IMR-90 (cell line): ENCODE measurements around the gene PLA2G12B. TPM values are rescaled to one million over a fixed set of nuclear protein-coding genes. Genes with fewer than 3 reads are reported as not detected.

ENCODE experiments used
- ATAC-seq: fragments of 200-7000 bp; cut with Tn5 transposase; 2 replicates; pipeline ENCODE4 v1.9.1; 2020; ENCODE audit warnings: low read depth, mild to moderate bottlenecking, moderate library complexity
- BruUV-seq: library from RNA; stranded (reverse); fragments of 400-500 nt; replicated peaks from 2 replicates; lab custom pipeline; 2021; lab: Mats Ljungman, UMichigan
- CTCF ChIA-PET: fragments of 300-600 bp; formaldehyde crosslinking; extraction: SDS; loops from one replicate; lab custom pipeline; 2021; ENCODE audit warnings: antibody characterized with exemption; lab: Yijun Ruan, JAX
- POLR2A ChIA-PET: fragments of 300-600 bp; sonication (Branson Sonifier 250); formaldehyde crosslinking; loops from one replicate; lab custom pipeline; 2022; ENCODE audit warnings: antibody characterized with exemption; ENCODE audit not compliant: unreplicated experiment; lab: Charles Lee
- DNase-seq: peaks from one replicate; pipeline ENCODE4 v3.0.0; 2013
- H2AFZ ChIP-seq: replicated peaks from 2 replicates; pipeline ENCODE3; 2013; ENCODE audit warnings: low read length, mild to moderate bottlenecking; ENCODE audit not compliant: poor library complexity
- H2AK5ac ChIP-seq: 2 replicates; pipeline ENCODE4 v1.6.1; 2013; ENCODE audit warnings: low read depth, low read length, inconsistent platforms
- H2AK9ac ChIP-seq: replicated peaks from 2 replicates; pipeline ENCODE3; 2013; ENCODE audit warnings: mild to moderate bottlenecking, low read depth, low read length, moderate library complexity; ENCODE audit not compliant: poor library complexity
- H2BK120ac ChIP-seq: 2 replicates; pipeline ENCODE4 v1.6.1; 2013; ENCODE audit warnings: low read depth, low read length, inconsistent platforms
- H2BK15ac ChIP-seq: 3 replicates; pipeline ENCODE4 v1.6.1; 2013; ENCODE audit warnings: low read depth, low read length, inconsistent platforms
- H2BK20ac ChIP-seq: 2 replicates; pipeline ENCODE4 v1.6.1; 2013; ENCODE audit warnings: low read depth, mild to moderate bottlenecking, inconsistent platforms, low read length, moderate library complexity
- H2BK5ac ChIP-seq: 2 replicates; pipeline ENCODE4 v1.6.1; 2013; ENCODE audit warnings: mild to moderate bottlenecking, low read depth, low read length, inconsistent platforms; ENCODE audit not compliant: poor library complexity, severe bottlenecking
- H3K14ac ChIP-seq: replicated peaks from 2 replicates; pipeline ENCODE4 v1.6.1; 2013; ENCODE audit warnings: low read depth, low read length, inconsistent platforms
- H3K18ac ChIP-seq: 2 replicates; pipeline ENCODE4 v1.6.1; 2013; ENCODE audit warnings: low read depth, low read length, control low read depth
- H3K23ac ChIP-seq: 2 replicates; pipeline ENCODE4 v1.6.1; 2013; ENCODE audit warnings: low read depth, low read length, inconsistent platforms
- H3K27ac ChIP-seq: 2 replicates; pipeline ENCODE4 v1.5.1; 2013; ENCODE audit warnings: mild to moderate bottlenecking, control low read depth, low read length; ENCODE audit not compliant: insufficient read depth
- H3K27me3 ChIP-seq: 2 replicates; pipeline ENCODE4 v1.6.1; 2013; ENCODE audit warnings: low read length; ENCODE audit not compliant: control insufficient read depth, insufficient read depth
- H3K36me3 ChIP-seq: 2 replicates; pipeline ENCODE4 v1.6.1; 2013; ENCODE audit warnings: low read length, mixed read lengths; ENCODE audit not compliant: control insufficient read depth, insufficient read depth
- H3K4ac ChIP-seq: 2 replicates; pipeline ENCODE4 v1.6.1; 2013; ENCODE audit warnings: low read depth, low read length, inconsistent platforms
- H3K4me1 ChIP-seq: 2 replicates; pipeline ENCODE4 v1.6.1; 2013; ENCODE audit warnings: low read length, mixed read lengths; ENCODE audit not compliant: control insufficient read depth, insufficient read depth
- H3K4me2 ChIP-seq: 2 replicates; pipeline ENCODE4 v1.6.1; 2013; ENCODE audit warnings: low read depth, mild to moderate bottlenecking, control low read depth, low read length, moderate library complexity
- H3K4me3 ChIP-seq: 2 replicates; pipeline ENCODE4 v1.5.1; 2013; ENCODE audit warnings: low read depth, mild to moderate bottlenecking, control low read depth, low read length, moderate library complexity; ENCODE audit not compliant: insufficient read depth
- H3K56ac ChIP-seq: 2 replicates; pipeline ENCODE4 v1.6.1; 2013; ENCODE audit warnings: low read length, inconsistent platforms; ENCODE audit not compliant: insufficient read depth; ENCODE audit errors: extremely low read depth
- H3K79me1 ChIP-seq, 2 experiments: 2 replicates each; pipeline ENCODE4 v1.6.1; 2013; ENCODE audit warnings: low read length in 2 of 2, inconsistent platforms in 1 of 2, low read depth in 1 of 2
- H3K9ac ChIP-seq: 2 replicates; pipeline ENCODE4 v1.6.1; 2013; ENCODE audit warnings: low read depth, low read length, control low read depth
- H3K9me1 ChIP-seq: 2 replicates; pipeline ENCODE4 v1.6.1; 2013; ENCODE audit warnings: low read length, inconsistent platforms; ENCODE audit not compliant: insufficient read depth
- H3K9me3 ChIP-seq: 2 replicates; pipeline ENCODE4 v1.6.1; 2013; ENCODE audit warnings: low read length; ENCODE audit not compliant: control insufficient read depth, insufficient read depth
- H4K20me1 ChIP-seq: 2 replicates; pipeline ENCODE4 v1.6.1; 2013; ENCODE audit warnings: low read length, inconsistent platforms; ENCODE audit not compliant: insufficient read depth
- H4K5ac ChIP-seq: 2 replicates; pipeline ENCODE4 v1.6.1; 2013; ENCODE audit warnings: mild to moderate bottlenecking, low read depth, low read length, control low read depth
- H4K8ac ChIP-seq, 2 experiments: 2 replicates each; pipeline ENCODE4 v1.6.1; 2013; ENCODE audit warnings: low read depth in 2 of 2, low read length in 2 of 2, control low read depth in 1 of 2, inconsistent platforms in 1 of 2
- H4K91ac ChIP-seq: 2 replicates; pipeline ENCODE4 v1.6.1; 2013; ENCODE audit warnings: low read depth, low read length, inconsistent platforms; ENCODE audit not compliant: insufficient read depth
- CEBPB ChIP-seq: IDR thresholded peaks from 2 replicates; pipeline ENCODE4 v1.6.1; 2012; ENCODE audit warnings: low read depth, low read length, improper control_type of control experiment
- CHD1 ChIP-seq: IDR thresholded peaks from 2 replicates; pipeline ENCODE4 v1.6.1; 2012; ENCODE audit warnings: low read depth, low read length, improper control_type of control experiment
- CTCF ChIP-seq: conservative IDR thresholded peaks from 2 replicates; pipeline ENCODE4 v1.5.1; 2012; ENCODE audit warnings: mild to moderate bottlenecking, low read depth, low read length, improper control_type of control experiment
- ELK1 ChIP-seq: fragments of 150-350 bp; IDR thresholded peaks from 2 replicates; pipeline ENCODE4 v1.6.1; 2016; ENCODE audit warnings: low read depth, mild to moderate bottlenecking, low read length, moderate library complexity, borderline replicate concordance
- FOS ChIP-seq: fragments of 150-350 bp; IDR thresholded peaks from 2 replicates; pipeline ENCODE4 v1.6.1; 2016; ENCODE audit warnings: low read depth, low read length
- MAFK ChIP-seq: IDR thresholded peaks from 2 replicates; pipeline ENCODE4 v1.6.1; 2012; ENCODE audit warnings: low read depth, low read length, improper control_type of control experiment
- MAZ ChIP-seq: IDR thresholded peaks from 2 replicates; pipeline ENCODE4 v1.6.1; 2012; ENCODE audit warnings: low read depth, mild to moderate bottlenecking, low read length, improper control_type of control experiment, moderate library complexity, borderline replicate concordance
- MXI1 ChIP-seq: IDR thresholded peaks from 2 replicates; pipeline ENCODE4 v1.6.1; 2012; ENCODE audit warnings: low read depth, mild to moderate bottlenecking, low read length, moderate library complexity, borderline replicate concordance
- NFE2L2 ChIP-seq: fragments of 150-350 bp; IDR thresholded peaks from 2 replicates; pipeline ENCODE4 v1.6.1; 2016; ENCODE audit warnings: low read depth, mild to moderate bottlenecking, low read length
- POLR2A ChIP-seq: IDR thresholded peaks from 2 replicates; pipeline ENCODE4 v1.6.1; 2012; ENCODE audit warnings: mild to moderate bottlenecking, low read depth, low read length
- RAD21 ChIP-seq: IDR thresholded peaks from 2 replicates; pipeline ENCODE4 v1.6.1; 2012; ENCODE audit warnings: low read length, improper control_type of control experiment
- RCOR1 ChIP-seq: IDR thresholded peaks from 2 replicates; pipeline ENCODE4 v1.6.1; 2012; ENCODE audit warnings: mild to moderate bottlenecking, low read length, improper control_type of control experiment; ENCODE audit not compliant: insufficient replicate concordance
- RFX5 ChIP-seq: IDR thresholded peaks from 2 replicates; pipeline ENCODE4 v1.8.0; 2012; ENCODE audit warnings: low read depth, mild to moderate bottlenecking, low read length, moderate library complexity
- SMC3 ChIP-seq: fragments of 150-350 bp; IDR thresholded peaks from 2 replicates; pipeline ENCODE4 v1.6.1; 2016; ENCODE audit warnings: low read depth, mild to moderate bottlenecking, antibody characterized with exemption, low read length, moderate library complexity
- WGBS, 2 experiments: methylation state at CpG; one replicate each; pipeline versions ENCODE4 v1.1.5 to v1.1.7; 2013; ENCODE audit warnings: missing lambda C conversion rate in 2 of 2; ENCODE audit not compliant: insufficient read length in 1 of 2; ENCODE audit errors: extremely low coverage in 2 of 2; 5-methylcytosine and 5-hydroxymethylcytosine counted together
- dilution Hi-C: fragments of 300-500 bp; cut with HindIII; formaldehyde crosslinking; loops from one replicate; pipeline ENCODE4 v1.14.3; 2018; ENCODE audit warnings: low sequenced_read_pairs; ENCODE audit not compliant: unreplicated experiment
- in situ Hi-C: fragments of 300-500 bp; cut with MboI; formaldehyde crosslinking; loops from 3 replicates; pipeline ENCODE4 v1.14.3; 2019; ENCODE audit warnings: low sequenced_read_pairs, inconsistent platforms, mixed read lengths
- intact Hi-C: fragments of 100-400 bp; cut with micrococcal nuclease; formaldehyde crosslinking; loops from 2 replicates; pipeline ENCODE4 v1.10.0; 2022
- polyA plus RNA-seq, 3 experiments: library from polyadenylated mRNA; depleted of rRNA; stranded (reverse); fragments of >200 nt; gene quantifications; 2 replicates each; pipeline ENCODE4 v1.2.3, GENCODE V29; 2012; ENCODE audit warnings: low replicate concordance in 1 of 3
- total RNA-seq: library from RNA; depleted of rRNA; stranded (reverse); fragments of >200 nt; gene quantifications from 2 replicates; pipeline ENCODE4 v1.2.3, GENCODE V29; 2012

The PLA2G12B gene
- total and polyA plus RNA-seq, 2 of the 4 experiments (the other 2 are of a cell fraction): not detected

GRCh38 chr10:72918352-72918751 is 36.3 kb downstream of the PLA2G12B start:
- peaks cover under 1% of the 10 kb centered on the region; the same call in 1 of the 2 replicates for H3K27me3 ChIP-seq
- H2BK20ac ChIP-seq: no peak overlapping the region
- no peak overlapping the region for H3K23ac ChIP-seq
- H4K91ac ChIP-seq: no peak overlapping the region
- POLR2A ChIA-PET: no interaction called here
- H3K4ac ChIP-seq: no peak overlapping the region
- no peaks in the 10 kb centered on the region for H3K36me3 ChIP-seq
- BruUV-seq: no TSS peak
- TF ChIP-seq CHD1: no peak
- TF ChIP-seq NFE2L2: no peak
- TF ChIP-seq MAFK: no peak
- no peak for TF ChIP-seq FOS
- no peak for TF ChIP-seq ELK1
- TF ChIP-seq POLR2A: no peak
- no peak for TF ChIP-seq MAZ
- no peak for TF ChIP-seq RAD21
- TF ChIP-seq CTCF: no peak
- TF ChIP-seq SMC3: no peak
- TF ChIP-seq RFX5: no peak
- TF ChIP-seq CEBPB: no peak
- no peak for TF ChIP-seq MXI1
- TF ChIP-seq RCOR1: no peak
- no peak overlapping the region for H2AK5ac ChIP-seq
- no peak for DNase-seq
- no peak overlapping the region for H3K4me2 ChIP-seq
- no peak overlapping the region for H3K4me3 ChIP-seq
- no peak overlapping the region for H2BK15ac ChIP-seq
- no peak overlapping the region for H4K8ac ChIP-seq
- no peak overlapping the region for H2BK5ac ChIP-seq
- in situ Hi-C loops (no loop called here), dilution Hi-C loops (no loop called here), intact Hi-C loops (no loop called here)
- no peak overlapping the region for H2AK9ac ChIP-seq
- H2AFZ ChIP-seq: no peak overlapping the region
- H3K4me1 ChIP-seq: no peaks in the 10 kb centered on the region
- no peaks in the 10 kb centered on the region for H3K9me1 ChIP-seq
- H3K18ac ChIP-seq: no peak overlapping the region
- no peak for ATAC-seq
- CTCF ChIA-PET: no interaction called here
- no peaks in the 10 kb centered on the region for H4K20me1 ChIP-seq
- H3K56ac ChIP-seq: no peak overlapping the region
- H3K9me3 ChIP-seq: peaks cover 5% of the 10 kb centered on the region; the same call in 1 of the 2 replicates
- WGBS, 2 experiments: 67% methylated on average over 1 of the region's 8 CpGs; no CpG with 5 or more reads in 1 of the 2 experiments
- H3K9ac ChIP-seq: no peak overlapping the region
- H3K27ac ChIP-seq: no peak overlapping the region
- no peak overlapping the region for H3K14ac ChIP-seq
- no peaks in the 10 kb centered on the region for H3K79me1 ChIP-seq
- H2BK120ac ChIP-seq: no peak overlapping the region
- H4K5ac ChIP-seq: no peak overlapping the region
